Measurements from ENCODE around the gene CTU2.

CTU2 gene

GRCh38 chr16:88730632-88731607 lies 24.6 kb downstream of the CTU2 start:
- no peak for DNase-seq (ENCODE audit: low read depth)

- DNase-seq (ENCODE audit: low read depth): no peak
Observed at GRCh38 chr16:88731699-88732098, 25.4 kb downstream of the CTU2 start.

- no peak for DNase-seq (ENCODE audit: low read depth)
Observed at GRCh38 chr16:88732172-88732960, 26.1 kb downstream of the CTU2 start.

GRCh38 chr16:88732961-88733294 lies 26.6 kb downstream of the CTU2 start:
- DNase-seq (ENCODE audit: low read depth): no peak

GRCh38 chr16:88733630-88734360 lies 27.5 kb downstream of the CTU2 start:
- no peak for DNase-seq (ENCODE audit: low read depth)

GRCh38 chr16:88734361-88734728 lies 28.0 kb downstream of the CTU2 start:
- DNase-seq (ENCODE audit: low read depth): no peak

GRCh38 chr16:88735121-88735520 lies 28.8 kb downstream of the CTU2 start:
- no peak for DNase-seq (ENCODE audit: low read depth)

GRCh38 chr16:88735616-88736015 lies 29.3 kb downstream of the CTU2 start:
- no peak for DNase-seq (ENCODE audit: low read depth)

- no peak for DNase-seq (ENCODE audit: low read depth)
Observed at GRCh38 chr16:88736088-88736487, 29.8 kb downstream of the CTU2 start.

- DNase-seq (ENCODE audit: low read depth): no peak
Observed at GRCh38 chr16:88736496-88736895, 30.2 kb downstream of the CTU2 start.

- DNase-seq (ENCODE audit: low read depth): no peak
Observed at GRCh38 chr16:88737298-88738150, 31.2 kb downstream of the CTU2 start.

GRCh38 chr16:88738151-88739084 lies 32.1 kb downstream of the CTU2 start:
- DNase-seq (ENCODE audit: low read depth): no peak

- DNase-seq (ENCODE audit: low read depth): no peak
Observed at GRCh38 chr16:88739139-88739976, 33.1 kb downstream of the CTU2 start.

GRCh38 chr16:88739977-88740726 lies 33.8 kb downstream of the CTU2 start:
- no peak for DNase-seq (ENCODE audit: low read depth)

GRCh38 chr16:88740727-88741055 lies 34.4 kb downstream of the CTU2 start:
- no peak for DNase-seq (ENCODE audit: low read depth)

GRCh38 chr16:88741368-88741767 lies 35.1 kb downstream of the CTU2 start:
- DNase-seq (ENCODE audit: low read depth): no peak

GRCh38 chr16:88742896-88743605 lies 36.7 kb downstream of the CTU2 start:
- no peak for DNase-seq (ENCODE audit: low read depth)
